ENCODE measurements around the gene CDK5RAP3. TPM values are rescaled to one million over a fixed set of nuclear protein-coding genes. Genes with fewer than 3 reads are reported as not detected.

CDK5RAP3 gene
- total RNA-seq, 1 donor from 2014 or later, result 51.8 TPM

DNA sequence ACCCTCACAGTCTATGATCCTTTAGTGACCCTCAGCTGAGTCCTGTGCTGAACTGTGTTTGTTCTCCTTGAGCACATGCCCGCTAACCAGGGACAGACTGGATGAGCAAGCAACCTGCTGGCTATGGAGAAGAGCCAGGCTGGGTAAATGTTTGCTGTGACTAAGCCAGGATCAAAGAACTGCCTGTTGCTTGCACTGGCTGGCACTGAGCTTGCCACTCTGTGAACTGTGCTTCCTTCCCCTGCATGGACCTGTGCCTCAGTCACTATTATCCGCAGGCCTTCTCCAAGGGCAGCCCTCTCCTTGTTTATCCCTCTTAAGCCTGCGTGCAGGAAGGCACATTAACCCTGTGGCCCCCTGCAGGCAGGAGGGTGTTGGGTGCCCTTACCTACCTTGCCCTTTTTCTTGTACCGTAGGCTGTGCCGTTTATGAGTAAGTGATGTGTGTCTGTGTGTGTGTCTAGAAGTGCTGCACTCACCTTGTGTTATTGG is 22.2 kb upstream of the CDK5RAP3 start:
- DNase-seq (ENCODE audit: low read depth in 2 of 2), result no peak

DNA sequence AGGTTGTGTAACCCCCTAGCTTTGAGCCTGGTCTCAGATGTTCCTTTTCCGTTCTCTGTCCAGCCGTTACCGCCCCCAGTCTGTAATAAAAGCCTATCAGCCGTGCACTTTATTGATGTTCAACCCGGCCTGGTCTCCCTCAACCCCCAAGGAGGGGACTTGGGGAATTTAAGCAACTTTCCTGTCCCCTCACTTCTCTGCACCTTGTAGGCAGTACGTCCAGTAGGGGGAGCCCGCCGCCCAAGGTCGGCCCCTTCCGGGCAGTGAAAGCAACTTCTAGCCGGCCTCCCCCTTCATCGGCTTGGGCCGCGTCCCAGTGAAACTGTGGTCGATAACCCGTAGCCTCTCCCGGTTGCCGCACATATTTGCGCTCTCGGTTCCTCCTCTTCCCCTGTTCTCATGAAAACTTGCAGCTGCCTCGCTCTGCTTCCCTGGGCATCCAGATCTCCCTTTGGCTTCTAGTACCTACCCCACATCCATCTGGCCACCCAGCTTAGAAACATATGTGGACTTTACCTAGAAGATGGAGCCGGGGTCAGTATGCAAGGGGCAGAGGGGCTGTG is 21.6 kb upstream of the CDK5RAP3 start:
- peak; percentile 75 to 79 for DNase-seq (ENCODE audit: low read depth in 2 of 2)

DNA sequence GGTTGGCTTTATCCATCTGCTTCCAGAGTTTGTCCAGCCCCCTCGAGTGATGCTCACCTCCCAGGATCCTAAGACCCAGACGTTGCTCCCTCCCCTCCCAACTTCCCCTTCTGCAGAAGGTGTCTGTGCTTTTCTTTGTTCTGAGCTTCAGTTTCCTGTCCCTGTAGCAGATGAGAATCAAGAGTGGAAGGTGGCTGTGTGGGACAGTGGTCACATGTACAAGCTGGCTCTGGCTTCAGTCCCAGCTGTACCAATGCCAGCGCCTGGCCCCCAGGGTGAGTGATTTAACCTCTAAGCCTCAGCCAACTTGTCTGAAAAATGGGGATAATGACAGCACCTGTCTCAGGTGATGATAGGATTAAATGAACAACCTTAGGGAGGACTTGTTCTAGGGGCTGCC is 21.0 kb upstream of the CDK5RAP3 start:
- no peak for DNase-seq (ENCODE audit: low read depth in 2 of 2)

GRCh38 chr17:47950448-47950847 is 20.5 kb upstream of the CDK5RAP3 start:
- no peak for DNase-seq (ENCODE audit: low read depth in 2 of 2)

GRCh38 chr17:47952171-47953021 is 18.5 kb upstream of the CDK5RAP3 start:
- DNase-seq (ENCODE audit: low read depth in 2 of 2), result no peak

DNA sequence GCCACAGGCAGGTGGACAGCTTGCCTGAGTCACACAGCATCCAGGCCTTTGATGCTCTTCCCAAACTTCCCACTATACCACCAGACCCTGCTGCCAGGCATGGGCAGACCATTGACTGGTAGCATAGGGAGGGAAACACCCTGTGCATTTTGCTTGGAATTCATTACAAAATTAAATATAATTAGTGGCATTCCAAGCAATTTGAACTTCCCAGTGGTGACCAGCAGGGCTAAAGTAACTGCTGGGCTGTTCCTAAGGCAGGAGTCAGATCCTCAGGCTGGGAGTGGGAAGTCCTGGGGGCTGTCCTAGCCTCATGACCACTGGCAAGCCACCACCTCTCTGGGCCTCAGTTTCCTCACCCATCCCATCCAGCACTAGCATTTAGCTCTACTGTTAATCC is 17.0 kb upstream of the CDK5RAP3 start:
- DNase-seq (ENCODE audit: low read depth in 2 of 2), result no peak

- DNase-seq (ENCODE audit: low read depth in 2 of 2), result no peak
Observed at GRCh38 chr17:47955497-47956461, 15.1 kb upstream of the CDK5RAP3 start.

DNA sequence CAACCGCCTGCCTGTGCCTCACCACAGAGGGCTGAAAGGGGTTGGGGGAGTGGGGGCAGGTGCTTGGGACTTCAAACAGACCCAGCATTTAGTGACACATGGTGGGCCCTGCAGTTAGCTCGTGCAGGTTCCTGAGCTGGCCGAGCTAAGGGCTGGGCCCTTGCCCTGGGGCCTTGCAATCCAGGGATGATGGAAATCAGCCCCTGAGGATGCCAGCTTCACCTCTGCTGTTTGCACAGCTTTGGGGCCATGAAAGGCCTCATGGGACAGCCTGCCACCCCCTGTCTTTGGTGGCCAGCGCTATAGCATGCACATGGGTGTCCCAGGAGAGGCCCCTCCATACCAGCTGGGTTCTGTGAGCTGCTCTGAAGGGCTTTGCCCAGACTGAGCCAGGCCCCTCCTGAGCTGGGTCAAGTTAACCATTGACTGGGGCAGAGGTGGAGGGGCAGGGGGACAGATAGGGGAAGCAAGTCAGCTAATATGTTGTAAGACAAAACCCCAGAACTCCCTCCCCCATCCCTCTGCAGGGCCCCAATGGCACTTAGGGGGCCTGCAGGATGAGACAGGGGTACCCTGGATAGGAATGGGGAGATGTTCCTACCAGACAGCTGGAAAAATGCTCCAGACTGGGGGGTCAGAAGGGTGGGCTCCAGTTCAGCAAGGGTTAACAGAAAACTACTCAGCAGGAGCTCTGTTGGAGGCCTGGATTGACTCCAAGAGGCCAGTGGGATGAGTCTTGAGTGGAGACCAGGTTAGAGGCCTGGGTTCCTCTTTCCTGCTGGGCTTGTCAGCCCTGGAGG is 13.9 kb upstream of the CDK5RAP3 start:
- DNase-seq (ENCODE audit: low read depth in 2 of 2), result no peak

DNA sequence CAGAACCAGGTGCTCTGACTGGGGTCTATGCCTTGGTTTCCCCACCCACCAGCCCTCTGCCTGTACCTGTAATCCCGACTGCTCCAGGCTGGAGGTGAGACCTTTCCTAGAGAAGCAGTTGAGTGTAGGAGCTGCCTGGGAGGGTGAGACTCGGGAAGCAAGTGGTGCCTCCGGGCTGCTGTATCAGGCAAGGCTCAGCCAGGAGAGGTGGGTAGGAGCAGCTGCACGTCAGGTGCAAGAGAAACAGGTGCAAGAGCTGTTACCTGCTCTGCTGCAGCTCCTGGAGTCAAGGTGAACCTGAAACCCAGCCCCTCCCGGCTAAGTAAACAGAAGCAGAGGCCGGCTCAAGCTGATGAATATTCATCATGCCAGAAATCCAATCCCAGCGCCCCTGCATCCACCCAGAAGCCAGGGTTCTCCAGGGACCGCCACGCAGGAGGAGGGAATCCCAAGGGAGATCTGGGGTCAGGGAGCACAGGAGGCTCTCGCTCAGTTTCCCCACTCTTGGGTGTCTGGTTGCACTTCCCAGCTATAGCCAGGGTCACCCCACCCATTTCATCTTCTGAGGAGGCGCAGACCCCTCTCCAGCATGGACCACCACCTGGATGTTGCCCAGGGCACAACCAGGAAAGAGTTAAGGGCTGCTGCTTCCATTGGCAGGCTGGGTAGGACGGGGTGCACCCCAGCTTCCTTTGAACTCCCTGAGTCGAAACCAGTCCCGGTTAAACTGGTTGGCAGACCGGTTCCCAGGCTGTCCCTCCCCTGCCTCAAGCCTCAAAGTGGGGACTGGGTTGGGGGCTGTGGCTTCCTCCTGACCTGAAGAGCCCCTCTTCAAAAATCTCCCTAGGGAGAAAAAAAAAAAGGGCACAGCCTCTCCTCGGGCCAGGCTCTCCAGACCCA is 13.1 kb upstream of the CDK5RAP3 start, which contains the start of gene PRR15L:
Gene PRR15L, minus strand, starts transcription at position 293 of the 900 bp plus-strand sequence. CDS start 4,649 bp downstream, outside the sequence.
- DNase-seq (ENCODE audit: low read depth in 2 of 2), result no peak

GRCh38 chr17:47959825-47960655 is 10.9 kb upstream of the CDK5RAP3 start:
- no peak for DNase-seq (ENCODE audit: low read depth in 2 of 2)

- DNase-seq (ENCODE audit: low read depth in 2 of 2), result no peak
Observed at GRCh38 chr17:47961406-47961805, 9.5 kb upstream of the CDK5RAP3 start.

DNA sequence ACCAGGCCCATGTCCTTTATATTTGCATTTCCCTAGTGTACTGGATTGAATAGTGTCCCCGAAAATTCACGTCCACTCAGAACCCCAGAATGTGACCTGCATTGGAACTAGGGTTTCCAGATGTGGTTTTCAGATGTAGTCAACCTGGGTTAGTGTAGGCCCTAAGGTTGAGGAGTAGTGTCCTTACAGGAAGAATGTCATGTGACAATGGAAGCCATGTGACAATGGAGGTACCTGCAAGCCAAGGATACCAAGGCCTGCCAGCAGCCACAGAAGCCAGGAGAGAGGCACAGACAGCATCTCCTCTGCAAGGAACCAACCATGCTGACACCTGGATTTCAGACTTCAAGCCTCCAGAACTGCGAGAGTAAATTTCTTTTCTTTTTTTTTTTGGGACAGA is 8.0 kb upstream of the CDK5RAP3 start:
- DNase-seq (ENCODE audit: low read depth in 2 of 2), result no peak

DNA sequence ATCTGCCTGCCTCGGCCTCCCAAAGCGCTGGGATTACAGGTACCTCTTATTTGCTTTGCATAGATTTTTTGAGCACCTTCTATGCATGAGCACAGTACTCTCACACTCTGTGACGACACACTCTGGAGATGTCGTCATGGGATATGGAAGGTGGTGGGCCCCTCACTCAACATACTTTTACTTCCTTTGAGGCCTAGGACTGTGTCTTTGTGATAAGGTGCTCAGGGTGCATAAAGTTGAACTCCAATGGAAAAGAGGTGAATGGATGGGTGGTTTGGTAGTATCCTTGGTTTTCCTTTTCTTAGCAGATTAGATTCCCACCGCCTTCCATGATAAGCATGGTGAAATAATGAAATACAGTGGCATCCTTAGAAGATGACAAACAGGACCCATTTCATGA is 6.1 kb upstream of the CDK5RAP3 start:
- DNase-seq (ENCODE audit: low read depth in 2 of 2), result no peak

GRCh38 chr17:47966079-47966519 is 4.8 kb upstream of the CDK5RAP3 start:
- DNase-seq (ENCODE audit: low read depth in 2 of 2), result no peak

DNA sequence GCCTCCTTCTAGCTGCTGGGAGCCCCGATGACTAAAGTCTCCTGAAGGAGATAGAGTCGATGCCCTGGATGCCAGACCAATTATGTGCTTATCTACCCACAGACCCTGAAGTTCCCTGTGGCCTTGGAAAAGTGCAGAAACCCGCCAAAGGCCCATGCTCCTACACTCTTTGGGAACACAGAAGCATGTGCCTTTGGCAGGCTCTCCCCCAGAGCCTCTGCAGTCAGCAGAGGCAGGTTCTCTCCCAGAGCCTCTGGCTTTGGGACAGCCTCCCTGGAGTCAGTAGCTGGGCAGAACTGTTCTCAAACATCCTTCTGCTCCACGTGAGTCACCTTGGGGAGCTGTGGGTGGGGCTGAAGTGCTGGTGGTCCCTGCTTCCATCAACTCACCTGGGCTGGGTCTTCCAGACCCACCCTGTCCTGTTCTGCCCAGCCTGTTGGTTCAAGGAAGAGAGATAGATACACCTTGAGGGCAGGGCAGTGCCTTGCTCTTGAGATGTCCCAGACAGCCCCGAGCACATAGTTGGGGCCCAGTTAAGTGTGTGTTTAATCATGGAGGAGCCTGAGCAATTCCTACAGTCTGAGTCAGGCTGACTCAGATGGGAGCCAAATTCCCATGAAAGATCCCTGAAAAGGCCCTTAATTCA is 3.2 kb upstream of the CDK5RAP3 start:
- peak in 1 of 2 donors; percentile 37 for DNase-seq (ENCODE audit: low read depth in 2 of 2)

GRCh38 chr17:47968836-47969235 is 2.1 kb upstream of the CDK5RAP3 start:
- DNase-seq (ENCODE audit: low read depth in 2 of 2), result no peak

DNA sequence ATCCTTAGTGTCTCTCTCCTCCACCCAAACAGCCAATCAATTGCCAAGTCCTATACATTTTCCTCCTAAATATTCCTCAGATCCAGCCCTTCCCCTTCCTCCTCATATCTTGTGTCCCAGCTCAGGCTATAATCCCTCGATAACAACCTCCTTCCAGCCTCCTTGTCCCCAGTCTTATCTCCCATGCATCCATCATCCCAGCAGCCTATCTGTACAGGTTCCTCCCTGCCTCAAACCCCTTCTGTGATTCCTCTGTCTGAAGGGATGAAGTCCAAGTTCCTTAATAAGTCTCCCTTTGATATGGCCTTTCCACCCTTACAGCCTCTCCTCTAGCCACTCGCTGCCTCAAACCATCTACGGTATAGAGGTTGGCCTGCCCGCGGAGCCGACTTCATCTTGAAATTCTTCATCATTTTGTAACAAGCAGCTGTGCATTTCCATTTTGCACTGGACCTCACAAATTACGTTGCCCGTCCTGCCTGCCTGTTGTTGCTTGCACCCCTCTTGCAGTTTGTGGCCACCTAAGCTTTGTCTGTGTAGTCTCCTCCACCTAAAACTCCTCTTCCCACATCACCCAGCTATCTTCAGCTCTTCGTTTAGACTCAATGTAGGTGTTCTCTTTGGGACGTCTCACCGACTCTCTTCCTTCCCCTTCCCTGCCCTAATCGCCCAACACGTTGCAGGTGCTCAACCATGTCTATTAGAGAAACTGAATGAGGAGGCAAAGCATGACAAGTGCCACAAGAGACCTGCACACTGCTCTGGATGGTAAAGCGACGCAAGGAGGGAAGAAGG is 786 bp upstream of the CDK5RAP3 start:
- no peak for DNase-seq (ENCODE audit: low read depth in 2 of 2)

Data from lung microvascular endothelial cell (primary cell).